Lower leg skin (tissue), 4 donors: Measurements from ENCODE around the gene DALRD3. TPM values are rescaled to one million over a fixed set of nuclear protein-coding genes. Genes with fewer than 3 reads are reported as not detected.
A peak's percentile ranks its signal among the peaks of the same experiment; 100 is the strongest.

Experiments used
- DNase-seq, 2 donors: peaks; one replicate each; pipeline ENCODE4 v3.0.0-alpha.2; 2019; ENCODE audit warnings: low spot score in 2 of 2
- H3K4me3 ChIP-seq: fragments of 200-600 bp; sonication (generic); 2 replicates; pipeline ENCODE4 v1.5.1; 2017; ENCODE audit warnings: mild to moderate bottlenecking, low read depth; ENCODE audit not compliant: poor library complexity, severe bottlenecking
- CTCF ChIP-seq, 3 donors: fragments of 450-650 bp; IDR thresholded peaks; one replicate each; pipeline ENCODE4 v1.5.1; 2016; ENCODE audit warnings: antibody characterized with exemption in 3 of 3, mild to moderate bottlenecking in 3 of 3, moderate library complexity in 2 of 3
- POLR2A ChIP-seq, 2 donors: fragments of 450-650 bp; IDR thresholded peaks; one replicate each; pipeline ENCODE4 v1.6.1; 2016 to 2017; ENCODE audit warnings: antibody characterized with exemption in 2 of 2, mild to moderate bottlenecking in 1 of 2, moderate library complexity in 1 of 2
- WGBS, 2 donors: methylation state at CpG; one replicate each; pipeline ENCODE4 v1.1.5; 2018; 5-methylcytosine and 5-hydroxymethylcytosine counted together
- intact Hi-C: fragments of 100-400 bp; cut with DNase I; formaldehyde crosslinking; loops from one replicate; pipeline ENCODE4 v1.15.0; 2023; ENCODE audit warnings: low total_unique reads
- total RNA-seq, 4 donors: library from RNA; depleted of rRNA; stranded (reverse); fragments of >200 nt; gene quantifications; one replicate each; pipeline ENCODE4 v1.1.0, GENCODE V29; 2016

DALRD3 gene
- total RNA-seq, 4 donors from 2014 or later, result 51.5 to 78.4 (median 62.1) TPM

- intact Hi-C loops, result no loop called here
- no peak overlapping the region for H3K4me3 ChIP-seq
- 56 to 71% methylated on average over 8 to 13 of the region's 13 CpGs for WGBS, 2 donors
- DNase-seq, result no peak
- no peak for TF ChIP-seq CTCF (IDR thresholded peaks at IDR 0.05)
- TF ChIP-seq POLR2A (IDR thresholded peaks at IDR 0.05), result no peak
Observed at GRCh38 chr3:49025005-49025792, 6.8 kb upstream of the DALRD3 start.

- TF ChIP-seq POLR2A (IDR thresholded peaks at IDR 0.05), result no peak
- no peak for TF ChIP-seq CTCF (IDR thresholded peaks at IDR 0.05)
- H3K4me3 ChIP-seq, result no peak overlapping the region
- DNase-seq, result no peak
- WGBS, 2 donors, result 75 to 83% methylated on average over 5 of the region's 5 CpGs
- intact Hi-C loops, result no loop called here
Observed at GRCh38 chr3:49024449-49024848, 6.1 kb upstream of the DALRD3 start.

- intact Hi-C loops, result no loop called here
- no peak for DNase-seq
- no peak for TF ChIP-seq CTCF (IDR thresholded peaks at IDR 0.05)
- TF ChIP-seq POLR2A (IDR thresholded peaks at IDR 0.05), result no peak
- H3K4me3 ChIP-seq, result no peak overlapping the region
- 90 to 92% methylated on average over 4 of the region's 4 CpGs for WGBS, 2 donors
Observed at GRCh38 chr3:49023775-49024174, 5.4 kb upstream of the DALRD3 start.

- peak overlapping the region; percentile 87 for H3K4me3 ChIP-seq
- DNase-seq, result peak in 1 of 2 donors; percentile 83
- 18 to 21% methylated on average over 9 to 12 of the region's 12 CpGs for WGBS, 2 donors
- intact Hi-C loops, result no loop called here
- TF ChIP-seq POLR2A (IDR thresholded peaks at IDR 0.05), result no peak
- no peak for TF ChIP-seq CTCF (IDR thresholded peaks at IDR 0.05)
Observed at GRCh38 chr3:49022688-49023171, 4.3 kb upstream of the DALRD3 start.

GRCh38 chr3:49021813-49022687 lies 3.7 kb upstream of the DALRD3 start, which contains the start of gene NDUFAF3:
Gene NDUFAF3, plus strand, starts transcription at chr3:49022121. Its CDS starts 24 bp downstream, at chr3:49022145.
- TF ChIP-seq CTCF (IDR thresholded peaks at IDR 0.05), result peak in 1 of 3 donors; percentile 87
- TF ChIP-seq POLR2A (IDR thresholded peaks at IDR 0.05), result peak in 1 of 2 donors; percentile 81
- peak; percentile 89 to 98 for DNase-seq
- intact Hi-C loops, result no loop called here
- 0 to 1% methylated on average over 3 to 32 of the region's 83 CpGs for WGBS, 2 donors
- peak within 1 kb of the TSS; percentile 87 for H3K4me3 ChIP-seq
